ENCODE data around the gene CAMK2D.

Gene CAMK2D

GRCh38 chr4:113404841-113405240 is 356.7 kb downstream of the CAMK2D start:
- DNase-seq (ENCODE audit: low read depth in 2 of 3, low spot score in 2 of 3): no peak

GRCh38 chr4:113404167-113404571 is 357.4 kb downstream of the CAMK2D start:
- no peak for DNase-seq (ENCODE audit: low read depth in 2 of 3, low spot score in 2 of 3)
